CD4-positive, alpha-beta memory T cell (primary cell): ENCODE data around the gene SPECC1. TPM values are rescaled to one million over a fixed set of nuclear protein-coding genes. Genes with fewer than 3 reads are reported as not detected.
A peak's percentile ranks its signal among the peaks of the same experiment; 100 is the strongest.
"Not testable (repeated sequence)": the region's sequence is repeated elsewhere in the genome, so short reads cannot be mapped to it uniquely, and the experiment has no call there.

ENCODE experiments used
- CTCF ChIA-PET: fragments of 350-600 bp; sonication (Branson Sonifier 250); formaldehyde crosslinking; loops from one replicate; lab custom pipeline; 2021; ENCODE audit warnings: inconsistent platforms; ENCODE audit not compliant: partially characterized antibody; lab: Charles Lee
- POLR2A ChIA-PET: fragments of 350-600 bp; sonication (Branson Sonifier 250); formaldehyde crosslinking; loops from one replicate; lab custom pipeline; 2021; ENCODE audit not compliant: partially characterized antibody; lab: Charles Lee
- DNase-seq, 5 donors: peaks; one replicate each; pipeline versions ENCODE4 v3.0.0 to v3.0.0-alpha.2; 2020 to 2022; ENCODE audit warnings: mixed read lengths in 1 of 5
- H3K27ac ChIP-seq: one replicate; pipeline ENCODE4 v1.7.0; 2013; ENCODE audit warnings: low read depth, low read length
- H3K27me3 ChIP-seq: 2 replicates; pipeline ENCODE4 v1.7.0; 2013; ENCODE audit warnings: mild to moderate bottlenecking, low read length, moderate library complexity; ENCODE audit not compliant: insufficient read depth
- H3K36me3 ChIP-seq: 2 replicates; pipeline ENCODE4 v1.7.0; 2013; ENCODE audit warnings: mild to moderate bottlenecking, low read length, moderate library complexity; ENCODE audit not compliant: insufficient read depth
- H3K4me1 ChIP-seq: 2 replicates; pipeline ENCODE4 v1.7.0; 2013; ENCODE audit warnings: mild to moderate bottlenecking, low read length, moderate library complexity; ENCODE audit not compliant: insufficient read depth
- H3K4me3 ChIP-seq, 2 donors: one replicate each; pipeline ENCODE4 v1.7.0; 2013; ENCODE audit warnings: low read length in 2 of 2, mild to moderate bottlenecking in 1 of 2
- H3K9me3 ChIP-seq, 2 donors: one replicate each; pipeline ENCODE4 v1.7.0; 2013; ENCODE audit warnings: low read length in 2 of 2, control low read depth in 1 of 2; ENCODE audit not compliant: control insufficient read depth in 1 of 2
- H3K27ac Mint-ChIP-seq, 7 donors: one replicate each; pipeline ENCODE4 v1.8.0; 2020 to 2021; ENCODE audit warnings: mixed read lengths in 7 of 7, mild to moderate bottlenecking in 6 of 7, inconsistent platforms in 3 of 7, moderate library complexity in 3 of 7
- H3K27me3 Mint-ChIP-seq, 2 donors: one replicate each; pipeline ENCODE4 v1.8.0; 2020 to 2021; ENCODE audit warnings: mixed read lengths in 2 of 2
- H3K36me3 Mint-ChIP-seq, 2 donors: one replicate each; pipeline ENCODE4 v1.8.0; 2020 to 2021; ENCODE audit warnings: mixed read lengths in 2 of 2, inconsistent platforms in 1 of 2, mild to moderate bottlenecking in 1 of 2
- H3K4me1 Mint-ChIP-seq, 4 donors: one replicate each; pipeline ENCODE4 v1.8.0; 2020 to 2021; ENCODE audit warnings: mixed read lengths in 4 of 4, mild to moderate bottlenecking in 1 of 4
- H3K4me3 Mint-ChIP-seq, 8 donors: one replicate each; pipeline ENCODE4 v1.8.0; 2020 to 2021; ENCODE audit warnings: mixed read lengths in 8 of 8, mild to moderate bottlenecking in 7 of 8, moderate library complexity in 6 of 8, inconsistent platforms in 3 of 8
- H3K9me3 Mint-ChIP-seq, 8 donors: one replicate each; pipeline ENCODE4 v1.8.0; 2020 to 2021; ENCODE audit warnings: mixed read lengths in 8 of 8, mild to moderate bottlenecking in 5 of 8, inconsistent platforms in 3 of 8, moderate library complexity in 1 of 8
- intact Hi-C: fragments of 100-400 bp; cut with micrococcal nuclease; formaldehyde crosslinking; loops from one replicate; pipeline ENCODE4 v1.15.1; 2023
- polyA plus RNA-seq, 2 donors: library from polyadenylated mRNA; unstranded; fragments of 300-500 nt; fragmentation: Illumina TruSeq; gene quantifications; one replicate each; pipeline ENCODE4 v1.2.3, GENCODE V29; 2021
- total RNA-seq, 2 experiments: library from RNA; stranded (reverse); gene quantifications; one replicate each; pipeline ENCODE4 v1.2.3, GENCODE V29; 2021

The SPECC1 gene, protein sequence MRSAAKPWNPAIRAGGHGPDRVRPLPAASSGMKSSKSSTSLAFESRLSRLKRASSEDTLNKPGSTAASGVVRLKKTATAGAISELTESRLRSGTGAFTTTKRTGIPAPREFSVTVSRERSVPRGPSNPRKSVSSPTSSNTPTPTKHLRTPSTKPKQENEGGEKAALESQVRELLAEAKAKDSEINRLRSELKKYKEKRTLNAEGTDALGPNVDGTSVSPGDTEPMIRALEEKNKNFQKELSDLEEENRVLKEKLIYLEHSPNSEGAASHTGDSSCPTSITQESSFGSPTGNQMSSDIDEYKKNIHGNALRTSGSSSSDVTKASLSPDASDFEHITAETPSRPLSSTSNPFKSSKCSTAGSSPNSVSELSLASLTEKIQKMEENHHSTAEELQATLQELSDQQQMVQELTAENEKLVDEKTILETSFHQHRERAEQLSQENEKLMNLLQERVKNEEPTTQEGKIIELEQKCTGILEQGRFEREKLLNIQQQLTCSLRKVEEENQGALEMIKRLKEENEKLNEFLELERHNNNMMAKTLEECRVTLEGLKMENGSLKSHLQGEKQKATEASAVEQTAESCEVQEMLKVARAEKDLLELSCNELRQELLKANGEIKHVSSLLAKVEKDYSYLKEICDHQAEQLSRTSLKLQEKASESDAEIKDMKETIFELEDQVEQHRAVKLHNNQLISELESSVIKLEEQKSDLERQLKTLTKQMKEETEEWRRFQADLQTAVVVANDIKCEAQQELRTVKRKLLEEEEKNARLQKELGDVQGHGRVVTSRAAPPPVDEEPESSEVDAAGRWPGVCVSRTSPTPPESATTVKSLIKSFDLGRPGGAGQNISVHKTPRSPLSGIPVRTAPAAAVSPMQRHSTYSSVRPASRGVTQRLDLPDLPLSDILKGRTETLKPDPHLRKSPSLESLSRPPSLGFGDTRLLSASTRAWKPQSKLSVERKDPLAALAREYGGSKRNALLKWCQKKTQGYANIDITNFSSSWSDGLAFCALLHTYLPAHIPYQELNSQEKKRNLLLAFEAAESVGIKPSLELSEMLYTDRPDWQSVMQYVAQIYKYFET
- total RNA-seq (10 to 100 TPM; 12.8 to 13.4 TPM), polyA plus RNA-seq (1 to 10 TPM; 1.7 to 4.6 TPM)

DNA sequence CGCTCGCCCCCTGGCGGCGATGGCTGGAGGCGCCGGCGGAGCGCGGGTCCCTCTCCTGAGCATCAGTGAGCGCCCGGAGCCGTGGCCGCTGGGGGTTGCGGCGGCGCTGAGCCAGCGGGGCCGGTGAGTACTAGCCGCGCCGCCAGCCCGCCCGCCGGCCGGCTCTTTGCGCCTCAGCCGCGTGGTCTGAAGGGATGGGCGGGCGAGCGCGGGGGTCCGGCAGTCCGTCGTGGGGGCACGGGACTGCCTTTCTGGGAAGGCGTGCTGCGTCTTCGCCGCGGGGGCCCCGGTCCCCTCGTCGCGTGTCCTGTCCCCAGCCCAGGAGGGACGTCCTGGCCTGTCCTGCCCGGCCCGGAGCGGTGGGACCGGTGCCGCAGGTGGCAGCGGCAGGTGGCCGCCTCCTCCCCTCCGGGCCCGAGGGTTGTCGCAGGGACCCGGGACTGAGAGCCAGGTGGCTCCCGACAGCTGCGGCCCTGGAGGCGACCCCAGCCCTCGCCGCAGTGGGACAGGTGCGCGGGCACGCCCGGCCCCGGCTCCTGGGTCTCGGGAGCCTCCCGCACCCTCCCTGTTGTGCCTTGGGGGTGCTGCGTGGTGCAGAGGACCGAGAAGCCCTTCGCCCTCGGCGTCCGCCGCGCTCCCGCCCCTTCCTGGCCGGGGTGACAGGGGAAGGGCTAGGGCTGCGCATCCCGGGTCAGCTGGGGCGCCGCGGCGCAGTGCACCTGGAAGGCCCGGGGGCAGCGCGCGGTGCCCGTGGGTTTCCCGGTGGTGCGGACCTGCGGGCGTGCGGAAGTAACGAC lies at the start of gene SPECC1:
SPECC1 (plus strand) TSS at position 58 of the 797 bp plus-strand sequence. CDS start 87,293 bp downstream, outside the sequence.
- H3K27ac ChIP-seq, result peak within 1 kb of the TSS; percentile 33
- ChIA-PET CTCF (interaction anchor here (0.7 to 6.0 kb wide), 16 partner anchors 8 to 496 kb away, joined by 3 to 73 read pairs (median 5); no protein-coding TSS in a partner anchor), POLR2A (interaction anchor here (0.6 to 2.9 kb wide), 4 partner anchors 10 to 174 kb away, joined by 3 to 22 read pairs (median 3); partner anchors contain the start of gene AKAP10)
- peaks cover 7% of the 10 kb centered on the region for H3K27me3 ChIP-seq
- peaks cover 19 to 24% of the 10 kb centered on the region in 2 donors for H3K27me3 Mint-ChIP-seq
- H3K4me3 ChIP-seq, result peak within 1 kb of the TSS; percentile 65 to 66
- peak; percentile 78 to 91 (median 85) for DNase-seq
- peaks cover 9 to 17% (median 10%) of the 10 kb centered on the region in 4 donors for H3K4me1 Mint-ChIP-seq
- H3K4me1 ChIP-seq, result peaks cover 14% of the 10 kb centered on the region
- H3K27ac Mint-ChIP-seq, result peak within 1 kb of the TSS; percentile 29 to 92 (median 84)
- no peaks in the 10 kb centered on the region for H3K9me3 ChIP-seq
- no peaks in the 10 kb centered on the region for H3K36me3 ChIP-seq
- H3K36me3 Mint-ChIP-seq, result no peaks in the 10 kb centered on the region
- intact Hi-C loops, result loop anchor here (1.0 to 5.0 kb wide), 3 partner anchors 17 to 108 kb away; partner anchors contain the start of gene AKAP10
- peak within 1 kb of the TSS; percentile 91 to 98 (median 93) for H3K4me3 Mint-ChIP-seq
- H3K9me3 Mint-ChIP-seq, result no peaks in the 10 kb centered on the region

DNA sequence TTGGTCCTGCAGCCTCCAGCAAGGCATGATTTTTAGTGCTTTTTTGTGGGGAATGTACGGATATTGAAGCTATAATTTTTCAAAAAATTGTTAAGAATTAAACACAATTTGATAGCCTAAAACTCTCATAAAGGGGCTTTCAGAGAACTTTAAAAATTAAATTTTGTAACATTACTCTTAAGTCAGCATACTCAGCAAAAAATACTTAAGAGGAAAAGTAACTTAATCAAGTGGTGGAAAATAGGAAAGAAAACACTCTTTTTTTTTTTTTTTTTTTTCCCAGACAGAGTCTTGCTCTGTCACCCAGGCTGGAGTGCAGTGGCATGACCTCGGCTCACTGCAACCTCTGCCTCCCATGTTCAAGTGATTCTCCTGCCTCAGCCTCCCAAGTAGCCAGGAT lies 46.2 kb upstream of the SPECC1 start:
- Histone ChIP-seq H3K4me1 (peaks cover 13% of the 10 kb centered on the region), H3K36me3 (peaks cover 26% of the 10 kb centered on the region)
- Mint-ChIP-seq H3K36me3 (peaks cover 44 to 63% of the 10 kb centered on the region in 2 donors), H3K4me1 (peaks cover 29 to 41% (median 34%) of the 10 kb centered on the region in 4 donors), H3K27ac (peak overlapping the region in 2 of 7 donors; percentile 25 to 65)
- H3K9me3 ChIP-seq, H3K27ac ChIP-seq, H3K4me3 Mint-ChIP-seq, POLR2A ChIA-PET, H3K9me3 Mint-ChIP-seq, intact Hi-C loops, DNase-seq, H3K4me3 ChIP-seq, H3K27me3 Mint-ChIP-seq, H3K27me3 ChIP-seq, CTCF ChIA-PET: not testable (repeated sequence)

DNA sequence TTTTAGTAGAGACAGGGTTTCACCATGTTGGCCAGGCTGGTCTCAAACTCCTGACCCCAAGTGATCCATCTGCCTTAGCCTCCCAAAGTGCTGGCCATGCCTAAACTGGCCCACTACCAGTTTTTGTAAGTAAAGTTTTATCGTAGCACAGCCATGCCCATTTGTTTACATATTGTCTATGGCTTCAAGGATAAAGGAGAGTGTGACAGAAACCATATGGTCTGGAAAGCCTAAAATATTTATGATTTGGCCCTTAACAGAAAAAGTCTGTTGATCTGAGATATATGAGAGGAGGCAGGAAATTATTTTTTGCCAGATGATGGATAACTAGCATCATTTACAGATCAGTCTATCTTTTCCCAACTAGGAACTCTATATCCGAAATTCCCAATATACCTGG lies 36.0 kb upstream of the SPECC1 start:
- peaks cover 34 to 49% of the 10 kb centered on the region in 2 donors for H3K36me3 Mint-ChIP-seq
- H3K4me3 ChIP-seq, result no peak overlapping the region
- peaks cover 4% of the 10 kb centered on the region for H3K36me3 ChIP-seq
- H3K4me3 Mint-ChIP-seq, result no peak overlapping the region
- DNase-seq, result no peak
- no peaks in the 10 kb centered on the region for H3K27me3 ChIP-seq
- H3K4me1 ChIP-seq, result peaks cover 40% of the 10 kb centered on the region
- no peaks in the 10 kb centered on the region for H3K27me3 Mint-ChIP-seq
- no peaks in the 10 kb centered on the region for H3K9me3 Mint-ChIP-seq
- ChIA-PET CTCF (no interaction called here), POLR2A (no interaction called here)
- H3K27ac Mint-ChIP-seq, result peak overlapping the region in 1 of 7 donors; percentile 12
- H3K27ac ChIP-seq, result no peak overlapping the region
- H3K4me1 Mint-ChIP-seq, result peaks cover 38 to 83% (median 50%) of the 10 kb centered on the region in 4 donors
- no peaks in the 10 kb centered on the region for H3K9me3 ChIP-seq
- intact Hi-C loops, result no loop called here

DNA sequence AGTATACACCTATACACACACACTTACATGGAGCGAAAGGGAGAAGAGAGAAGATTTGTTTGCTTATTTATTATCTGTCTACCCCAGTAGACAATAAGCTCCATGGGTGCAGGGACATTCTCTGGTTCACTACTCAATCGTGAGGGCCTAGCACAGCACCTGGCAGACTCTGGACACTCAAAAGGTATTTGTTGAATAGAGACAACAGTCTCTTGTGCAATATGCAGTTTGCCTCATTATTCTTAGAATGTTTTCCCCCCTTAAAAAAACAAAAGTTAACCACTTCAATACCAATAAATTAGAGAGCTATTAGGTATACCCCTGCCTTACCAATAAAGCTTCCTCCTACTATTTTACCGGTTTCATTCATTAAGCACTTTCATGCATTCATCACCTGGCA lies 33.6 kb upstream of the SPECC1 start:
- no peaks in the 10 kb centered on the region for H3K27me3 Mint-ChIP-seq
- Histone ChIP-seq H3K27me3 (no peaks in the 10 kb centered on the region), H3K4me3 (peak overlapping the region in 1 of 2 donors; percentile 0), H3K36me3 (no peaks in the 10 kb centered on the region), H3K27ac (no peak overlapping the region), H3K9me3 (no peaks in the 10 kb centered on the region), H3K4me1 (peaks cover 50% of the 10 kb centered on the region)
- peak overlapping the region; percentile 13 to 98 (median 76) for H3K27ac Mint-ChIP-seq
- ChIA-PET CTCF (interaction anchor here (0.9 to 1.4 kb wide), 5 partner anchors 10 to 34 kb away, joined by 3 to 5 read pairs (median 4); no protein-coding TSS in a partner anchor), POLR2A (no interaction called here)
- peak overlapping the region; percentile 39 to 83 (median 64) for H3K4me3 Mint-ChIP-seq
- peaks cover 0 to 2% (median 0%) of the 10 kb centered on the region in 8 donors for H3K9me3 Mint-ChIP-seq
- no peak for DNase-seq
- H3K36me3 Mint-ChIP-seq, result peaks cover 17 to 36% of the 10 kb centered on the region in 2 donors
- peaks cover 34 to 71% (median 44%) of the 10 kb centered on the region in 4 donors for H3K4me1 Mint-ChIP-seq
- intact Hi-C loops, result no loop called here

DNA sequence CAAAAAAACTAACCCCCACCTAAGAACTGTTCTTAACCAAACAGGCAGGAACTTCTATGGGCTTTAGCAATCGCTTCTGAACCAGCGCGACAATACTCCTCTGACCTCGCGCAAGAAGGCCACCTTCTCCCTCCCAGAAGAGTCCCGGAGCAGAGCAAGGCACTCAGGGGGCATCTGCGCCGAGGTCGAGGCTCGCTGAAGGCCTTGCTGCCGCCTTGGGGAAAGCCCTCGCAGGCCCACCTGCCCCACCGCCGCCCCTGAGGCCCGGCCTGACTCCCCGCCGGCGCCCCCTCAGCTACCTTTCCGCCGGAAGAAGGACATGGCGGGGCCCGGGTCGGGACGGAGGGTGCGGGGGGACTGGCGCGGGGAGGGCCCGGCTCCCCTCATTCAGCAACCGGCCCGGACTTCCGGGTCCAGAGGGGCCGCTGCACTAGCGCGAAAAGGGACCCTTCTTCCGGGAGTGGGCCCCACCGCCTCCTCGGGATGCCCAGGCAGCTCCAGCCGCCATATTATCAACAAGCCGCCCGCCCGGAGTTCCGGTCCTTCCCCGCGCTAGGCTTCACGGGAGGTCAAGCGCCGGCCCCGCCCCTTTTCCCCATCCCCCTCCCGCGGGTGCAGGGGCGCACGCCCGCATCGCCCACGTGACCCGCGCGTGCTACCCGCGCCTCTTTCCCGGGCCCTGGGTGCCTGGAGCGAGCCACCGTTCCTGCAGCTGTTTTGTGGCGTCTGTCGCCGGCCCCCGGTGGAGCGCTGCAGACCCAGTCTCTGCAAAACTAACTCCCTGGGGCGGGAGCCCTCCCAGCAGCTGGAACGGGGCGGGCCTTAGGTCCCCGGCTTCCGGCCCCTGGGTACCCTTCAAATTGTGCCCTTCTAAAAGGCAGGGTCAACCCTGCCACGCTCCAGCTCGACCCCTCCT lies 31.6 kb upstream of the SPECC1 start, which contains the start of gene AKAP10:
AKAP10 (minus strand) TSS at position 536 of the 916 bp plus-strand sequence; CDS start at position 387, 149 bp downstream.
- H3K36me3 ChIP-seq, result no peaks in the 10 kb centered on the region
- CTCF ChIA-PET, result interaction anchor here (0.8 to 2.0 kb wide), 2 partner anchors 15 to 33 kb away, joined by 3 to 12 read pairs; no protein-coding TSS in a partner anchor
- H3K27ac Mint-ChIP-seq, result peak within 1 kb of the TSS; percentile 95 to 98 (median 97)

More for the DNA sequence above, 31.6 kb upstream of the SPECC1 start, which contains the start of gene AKAP10:
- Histone ChIP-seq H3K4me3 (peak within 1 kb of the TSS; percentile 71 to 87), H3K9me3 (no peaks in the 10 kb centered on the region), H3K27ac (peak within 1 kb of the TSS; percentile 93), H3K4me1 (peaks cover 49% of the 10 kb centered on the region), H3K27me3 (no peaks in the 10 kb centered on the region)
- Mint-ChIP-seq H3K4me3 (peak within 1 kb of the TSS; percentile 94 to 99 (median 96)), H3K36me3 (peaks cover 11 to 30% of the 10 kb centered on the region in 2 donors), H3K27me3 (no peaks in the 10 kb centered on the region), H3K9me3 (peaks cover 0 to 2% (median 0%) of the 10 kb centered on the region in 8 donors), H3K4me1 (peaks cover 29 to 56% (median 44%) of the 10 kb centered on the region in 4 donors)
- intact Hi-C loops, result loop anchor here (1.0 kb wide), 1 partner anchor 32 kb away; the partner anchor contains the start of gene SPECC1
- DNase-seq, result peak; percentile 86 to 91 (median 88)
- POLR2A ChIA-PET, result interaction anchor here (0.6 to 2.5 kb wide), 18 partner anchors 9 to 1066 kb away, joined by 3 to 22 read pairs (median 5); partner anchors contain the start of genes ALDH3A2, B9D1, SPECC1 and ULK2
